Hematopoietic multipotent progenitor cell treated with erythropoietin and hydrocortisone succinate and interleukin-3 and kit ligand, for 6 days (in vitro differentiated cells): ENCODE results near the gene SYNRG.

Source experiments
- DNase-seq: peaks from one replicate; pipeline ENCODE4 v3.0.0-alpha.2; 2015

The SYNRG gene

GRCh38 chr17:37592291-37592690 is 16.9 kb downstream of the SYNRG start:
- no peak for DNase-seq

- no peak for DNase-seq
Measured at GRCh38 chr17:37585066-37585465, 24.2 kb downstream of the SYNRG start.

- no peak for DNase-seq
Measured at GRCh38 chr17:37576281-37576680, 32.9 kb downstream of the SYNRG start.

GRCh38 chr17:37574427-37574826 is 34.8 kb downstream of the SYNRG start:
- no peak for DNase-seq

- no peak for DNase-seq
Measured at GRCh38 chr17:37571674-37572073, 37.5 kb downstream of the SYNRG start.

GRCh38 chr17:37570527-37571093 is 38.6 kb downstream of the SYNRG start:
- peak; percentile 78 for DNase-seq

GRCh38 chr17:37568350-37569053 is 40.7 kb downstream of the SYNRG start:
- no peak for DNase-seq

GRCh38 chr17:37567538-37567937 is 41.7 kb downstream of the SYNRG start:
- DNase-seq = no peak

- DNase-seq = no peak
Measured at GRCh38 chr17:37567137-37567536, 42.1 kb downstream of the SYNRG start.

- DNase-seq = no peak
Measured at GRCh38 chr17:37564252-37564651, 45.0 kb downstream of the SYNRG start.

- DNase-seq = no peak
Measured at GRCh38 chr17:37562016-37562745, 47.0 kb downstream of the SYNRG start.

- DNase-seq = no peak
Measured at GRCh38 chr17:37558299-37558698, 50.9 kb downstream of the SYNRG start.

- no peak for DNase-seq
Measured at GRCh38 chr17:37557482-37557881, 51.7 kb downstream of the SYNRG start.

GRCh38 chr17:37555386-37555785 is 53.8 kb downstream of the SYNRG start:
- DNase-seq = no peak

GRCh38 chr17:37553401-37553966 is 55.7 kb downstream of the SYNRG start:
- DNase-seq = peak; percentile 16

- no peak for DNase-seq
Measured at GRCh38 chr17:37551788-37552187, 57.4 kb downstream of the SYNRG start.

GRCh38 chr17:37547986-37548385 is 61.2 kb downstream of the SYNRG start:
- no peak for DNase-seq

- no peak for DNase-seq
Measured at GRCh38 chr17:37546302-37546701, 62.9 kb downstream of the SYNRG start.

GRCh38 chr17:37545486-37545885 is 63.7 kb downstream of the SYNRG start:
- no peak for DNase-seq

- DNase-seq = no peak
Measured at GRCh38 chr17:37543637-37544052, 65.6 kb downstream of the SYNRG start.

- DNase-seq = no peak
Measured at GRCh38 chr17:37541880-37542660, 67.1 kb downstream of the SYNRG start.

- no peak for DNase-seq
Measured at GRCh38 chr17:37538981-37539659, 70.1 kb downstream of the SYNRG start.
